C4-2B (cell line): ENCODE results near the gene ABCA8.

ENCODE experiments used
- H3K27ac ChIP-seq: fragments of 450-650 bp; 2 replicates; pipeline ENCODE4 v1.5.1; 2017
- CTCF ChIP-seq: fragments of 450-650 bp; conservative IDR thresholded peaks from 2 replicates; pipeline ENCODE4 v1.5.1; 2017; ENCODE audit warnings: mild to moderate bottlenecking
- ZFX ChIP-seq: fragments of 450-650 bp; IDR thresholded peaks from 2 replicates; pipeline ENCODE4 v1.6.1; 2017

Gene ABCA8

GRCh38 chr17:68906638-68907037 lies 48.6 kb downstream of the ABCA8 start:
- TF ChIP-seq CTCF (peak; percentile 66), ZFX (no peak)

GRCh38 chr17:68903286-68903685 lies 51.9 kb downstream of the ABCA8 start:
- no peak overlapping the region for H3K27ac ChIP-seq
- TF ChIP-seq ZFX (no peak), CTCF (no peak)

More at GRCh38 chr17:68906638-68907037, 48.6 kb downstream of the ABCA8 start:
- no peak overlapping the region for H3K27ac ChIP-seq

- H3K27ac ChIP-seq, result no peak overlapping the region
- no peak for TF ChIP-seq ZFX
- TF ChIP-seq CTCF, result no peak
Observed at GRCh38 chr17:68897557-68897956, 57.6 kb downstream of the ABCA8 start.

- no peak overlapping the region for H3K27ac ChIP-seq
- TF ChIP-seq ZFX (no peak), CTCF (no peak)
Observed at GRCh38 chr17:68892658-68893057, 62.5 kb downstream of the ABCA8 start.

- no peak overlapping the region for H3K27ac ChIP-seq
- TF ChIP-seq ZFX (no peak), CTCF (no peak)
Observed at GRCh38 chr17:68892193-68892592, 63.0 kb downstream of the ABCA8 start.

GRCh38 chr17:68886401-68886800 lies 68.8 kb downstream of the ABCA8 start:
- TF ChIP-seq CTCF (no peak), ZFX (no peak)
- H3K27ac ChIP-seq, result no peak overlapping the region

GRCh38 chr17:68884888-68885287 lies 70.3 kb downstream of the ABCA8 start:
- TF ChIP-seq ZFX (no peak), CTCF (no peak)
- no peak overlapping the region for H3K27ac ChIP-seq
